ENCODE data around the gene RASA3.
"Not testable (repeated sequence)": the region's sequence is repeated elsewhere in the genome, so short reads cannot be mapped to it uniquely, and the experiment has no call there.

RASA3 gene

DNA sequence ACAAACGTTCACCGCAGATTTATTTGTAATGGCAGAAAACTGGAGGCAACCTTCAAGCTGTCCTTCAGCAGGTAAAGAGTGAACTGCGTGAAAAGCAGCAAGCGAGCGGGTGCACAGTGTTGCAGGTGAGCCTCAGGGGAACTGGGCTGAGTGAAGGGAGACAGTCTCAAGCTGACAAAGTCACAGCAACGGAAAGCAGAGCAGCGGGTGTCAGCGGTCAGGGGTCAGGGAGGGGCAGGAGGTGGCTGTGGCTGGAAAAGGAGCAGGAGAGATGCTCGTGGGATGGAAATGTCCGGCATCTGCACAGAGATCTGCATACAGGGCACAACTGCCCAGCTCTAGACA is 8.5 kb upstream of the RASA3 start:
- no peak overlapping the region for H3K4me3 ChIP-seq (ENCODE audit: low read depth, low read length)
- TF ChIP-seq, protein P1, sequence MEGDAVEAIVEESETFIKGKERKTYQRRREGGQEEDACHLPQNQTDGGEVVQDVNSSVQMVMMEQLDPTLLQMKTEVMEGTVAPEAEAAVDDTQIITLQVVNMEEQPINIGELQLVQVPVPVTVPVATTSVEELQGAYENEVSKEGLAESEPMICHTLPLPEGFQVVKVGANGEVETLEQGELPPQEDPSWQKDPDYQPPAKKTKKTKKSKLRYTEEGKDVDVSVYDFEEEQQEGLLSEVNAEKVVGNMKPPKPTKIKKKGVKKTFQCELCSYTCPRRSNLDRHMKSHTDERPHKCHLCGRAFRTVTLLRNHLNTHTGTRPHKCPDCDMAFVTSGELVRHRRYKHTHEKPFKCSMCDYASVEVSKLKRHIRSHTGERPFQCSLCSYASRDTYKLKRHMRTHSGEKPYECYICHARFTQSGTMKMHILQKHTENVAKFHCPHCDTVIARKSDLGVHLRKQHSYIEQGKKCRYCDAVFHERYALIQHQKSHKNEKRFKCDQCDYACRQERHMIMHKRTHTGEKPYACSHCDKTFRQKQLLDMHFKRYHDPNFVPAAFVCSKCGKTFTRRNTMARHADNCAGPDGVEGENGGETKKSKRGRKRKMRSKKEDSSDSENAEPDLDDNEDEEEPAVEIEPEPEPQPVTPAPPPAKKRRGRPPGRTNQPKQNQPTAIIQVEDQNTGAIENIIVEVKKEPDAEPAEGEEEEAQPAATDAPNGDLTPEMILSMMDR (IDR thresholded peaks at IDR 0.05; ENCODE audit: low read depth, low read length): no peak

DNA sequence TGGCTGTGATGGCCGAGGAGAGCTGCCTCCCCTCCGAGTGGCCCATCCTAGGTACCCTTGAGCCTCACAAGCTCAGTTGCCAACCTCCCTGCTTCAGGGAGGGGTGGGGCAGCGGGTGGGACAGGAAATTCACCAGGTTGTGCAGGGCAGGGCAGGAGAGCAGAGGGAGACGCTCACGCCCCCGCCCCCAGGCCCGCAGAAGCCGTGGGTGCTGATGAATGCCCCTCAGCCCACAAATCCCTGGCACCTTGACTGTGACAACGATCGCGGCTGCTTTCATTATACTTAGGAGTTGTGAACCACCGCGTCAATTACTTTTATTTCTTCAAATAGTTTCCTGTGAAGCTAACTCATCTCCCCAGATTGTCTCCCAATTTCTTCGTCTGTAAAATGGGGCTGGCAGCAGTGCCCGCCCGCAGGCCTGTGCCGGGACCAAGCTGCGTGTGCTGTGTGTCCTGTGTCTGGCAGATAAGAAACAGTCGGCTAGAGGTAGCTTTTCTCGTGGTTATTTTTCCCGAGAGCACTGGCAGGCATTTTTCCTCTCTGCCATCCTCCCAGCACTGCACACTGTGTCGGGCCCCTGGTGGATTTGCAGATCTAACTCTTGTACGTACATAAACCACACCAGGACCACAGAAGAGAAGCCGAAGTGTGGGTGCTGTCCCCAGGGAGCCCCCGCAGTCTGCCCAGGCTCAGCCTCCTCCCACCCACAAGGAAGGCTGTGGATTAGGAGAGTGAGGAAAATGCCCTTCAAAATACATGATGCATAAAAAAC is 7.9 kb upstream of the RASA3 start:
- H3K4me3 ChIP-seq (ENCODE audit: low read depth, low read length): no peak overlapping the region
- TF ChIP-seq, protein P1 (IDR thresholded peaks at IDR 0.05; ENCODE audit: low read depth, low read length): no peak

DNA sequence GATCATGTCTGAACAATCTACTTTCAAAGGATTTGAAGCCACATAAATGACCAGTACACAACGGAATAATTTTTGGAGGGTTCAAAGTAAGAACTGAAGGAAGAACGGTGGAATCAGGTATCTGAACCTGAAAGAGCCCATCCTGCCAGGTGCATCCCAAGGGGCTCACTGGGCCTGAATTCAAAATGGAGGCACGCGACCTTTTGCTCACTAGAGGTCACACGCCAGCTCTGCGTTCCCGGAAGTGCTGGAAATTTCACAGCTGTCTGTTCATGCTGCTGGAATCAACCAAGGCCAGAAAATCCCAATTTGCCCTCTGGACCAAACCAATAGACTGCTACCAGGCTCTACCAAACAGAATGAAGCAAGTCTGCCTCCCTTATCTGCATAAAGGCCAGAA is 4.2 kb upstream of the RASA3 start:
- H3K4me3 ChIP-seq (ENCODE audit: low read depth, low read length): no peak overlapping the region

DNA sequence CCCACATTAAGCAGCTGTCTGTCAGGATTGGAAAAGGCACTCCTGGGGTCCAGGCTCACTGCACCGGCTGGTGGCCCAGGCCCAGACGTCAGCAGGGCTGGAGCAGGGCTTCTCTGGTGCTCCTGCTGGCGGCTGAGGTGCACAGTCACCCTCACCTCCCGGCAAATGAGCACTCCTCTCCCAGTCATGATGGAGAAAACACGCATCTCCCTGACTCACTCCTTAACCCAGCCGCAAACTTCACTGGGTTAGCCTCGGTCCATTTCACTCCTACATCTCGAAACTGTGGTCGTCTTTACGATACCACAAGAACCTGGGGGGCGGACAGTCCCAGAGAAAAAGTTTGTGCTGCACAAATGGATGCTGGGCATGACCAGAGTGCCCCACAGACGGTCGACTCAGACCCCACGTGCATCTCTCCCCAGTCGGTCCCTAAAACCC is 3.3 kb upstream of the RASA3 start:
- no peak overlapping the region for H3K4me3 ChIP-seq (ENCODE audit: low read depth, low read length)
- TF ChIP-seq, protein P1 (IDR thresholded peaks at IDR 0.05; ENCODE audit: low read depth, low read length): no peak

More for the DNA sequence above, 4.2 kb upstream of the RASA3 start:
- TF ChIP-seq, protein P1 (IDR thresholded peaks at IDR 0.05; ENCODE audit: low read depth, low read length): no peak

DNA sequence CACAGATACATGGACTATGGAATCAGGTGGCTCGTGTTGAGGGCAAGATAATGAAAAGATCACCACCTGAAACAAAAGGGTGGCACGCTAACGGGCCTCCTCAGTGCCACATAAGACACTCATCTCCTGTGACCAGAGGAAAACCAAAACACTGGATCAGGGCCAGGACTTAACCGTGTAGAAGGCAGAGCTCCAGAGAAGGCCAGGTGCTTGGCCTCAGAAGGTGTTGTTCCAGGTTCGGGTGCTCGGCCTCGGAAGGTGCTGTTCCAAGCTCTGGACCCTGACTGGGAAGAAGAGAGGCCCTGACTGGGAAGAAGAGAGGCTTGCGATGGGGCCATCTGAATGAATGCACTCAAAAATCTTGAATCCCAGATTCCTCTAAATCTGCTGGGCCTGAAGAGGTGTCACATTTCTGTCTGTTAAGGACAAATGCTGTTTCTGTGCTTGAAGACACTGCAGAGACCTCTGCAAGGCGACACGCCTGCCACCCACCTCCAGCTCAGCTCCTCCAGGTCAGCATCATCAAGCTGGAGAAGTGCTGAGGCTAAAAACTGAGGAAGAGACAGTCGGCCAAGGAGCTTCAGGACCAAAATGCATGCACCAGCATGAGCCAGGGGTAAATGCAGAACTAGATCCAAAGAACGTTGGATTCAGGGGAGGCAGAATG is 2.7 kb upstream of the RASA3 start:
- H3K4me3 ChIP-seq (ENCODE audit: low read depth, low read length): no peak overlapping the region
- TF ChIP-seq, protein P1 (IDR thresholded peaks at IDR 0.05; ENCODE audit: low read depth, low read length): no peak

DNA sequence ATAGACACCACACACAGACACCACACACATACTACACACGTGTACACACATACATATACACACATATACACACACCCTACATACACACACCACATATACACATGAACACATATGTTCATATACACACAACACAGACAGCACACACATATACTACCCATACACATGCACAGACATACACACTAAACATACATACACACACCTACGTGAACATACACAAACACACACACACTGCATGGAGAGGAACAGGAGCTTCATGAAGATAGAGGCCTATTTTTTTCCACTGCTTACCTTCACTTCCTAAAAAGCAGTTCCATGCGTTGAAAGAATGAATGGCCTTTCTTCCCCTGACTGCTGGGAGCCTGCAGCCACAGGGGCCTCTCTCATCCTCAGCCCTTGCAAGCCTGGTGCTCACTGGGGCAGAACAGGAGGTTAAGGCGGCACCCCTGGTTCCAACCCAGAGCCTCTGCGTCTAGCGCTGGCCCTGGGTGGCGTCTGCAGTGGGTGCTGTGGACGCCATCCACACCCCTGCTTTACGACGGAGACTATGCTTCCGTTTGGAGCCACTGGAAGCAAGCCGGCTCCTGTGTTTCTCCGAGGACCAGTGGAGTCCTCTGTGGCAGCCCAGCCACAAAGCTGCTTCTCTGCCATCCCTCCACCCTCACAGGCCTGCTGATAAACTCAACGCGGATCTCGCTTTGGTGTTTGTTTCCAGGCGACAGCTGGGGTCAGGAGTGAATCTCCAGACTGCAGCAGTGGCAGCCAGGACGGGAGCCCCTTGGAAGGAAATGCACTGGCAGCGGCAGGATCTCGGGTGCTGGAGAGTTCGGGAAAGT is 1.9 kb upstream of the RASA3 start:
- TF ChIP-seq, protein P1 (IDR thresholded peaks at IDR 0.05; ENCODE audit: low read depth, low read length): no peak
- no peak overlapping the region for H3K4me3 ChIP-seq (ENCODE audit: low read depth, low read length)

DNA sequence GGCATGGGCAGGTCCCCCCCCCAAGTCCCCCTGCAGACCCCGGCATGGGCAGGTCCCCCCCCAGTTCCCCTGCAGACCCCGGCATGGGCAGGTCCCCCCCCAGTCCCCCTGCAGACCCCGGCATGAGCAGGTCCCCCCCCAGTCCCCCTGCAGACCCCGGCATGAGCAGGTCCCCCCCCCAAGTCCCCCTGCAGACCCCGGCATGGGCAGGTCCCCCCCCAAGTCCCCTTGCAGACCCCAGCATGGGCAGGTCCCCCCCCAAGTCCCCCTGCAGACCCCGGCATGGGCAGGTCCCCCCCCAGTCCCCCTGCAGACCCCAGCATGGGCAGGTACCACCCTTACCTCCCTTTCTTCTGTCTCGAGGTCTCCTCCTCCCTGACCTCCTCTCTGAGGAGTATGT is 1.1 kb upstream of the RASA3 start:
- not testable (repeated sequence) for H3K4me3 ChIP-seq (ENCODE audit: low read depth, low read length)

DNA sequence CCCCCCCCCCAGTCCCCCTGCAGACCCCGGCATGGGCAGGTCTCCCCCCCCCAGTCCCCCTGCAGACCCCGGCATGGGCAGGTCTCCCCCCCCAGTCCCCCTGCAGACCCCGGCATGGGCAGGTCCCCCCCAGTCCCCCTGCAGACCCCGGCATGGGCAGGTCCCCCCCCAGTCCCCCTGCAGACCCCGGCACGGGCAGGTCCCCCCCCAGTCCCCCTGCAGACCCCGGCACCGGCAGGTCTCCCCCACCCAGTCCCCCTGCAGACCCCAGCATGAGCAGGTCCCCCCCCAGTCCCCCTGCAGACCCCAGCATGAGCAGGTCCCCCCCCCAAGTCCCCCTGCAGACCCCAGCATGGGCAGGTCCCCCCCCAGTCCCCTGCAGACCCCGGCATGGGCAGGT is 703 bp upstream of the RASA3 start:
- H3K4me3 ChIP-seq (ENCODE audit: low read depth, low read length): not testable (repeated sequence)
